HG03139 (cell line): ENCODE results near the gene IFRD1.

Experiments
- ATAC-seq: cut with Tn5 transposase; IDR thresholded peaks from one replicate; pipeline ENCODE4 v1.9.1; 2021; ENCODE audit not compliant: unreplicated experiment

The IFRD1 gene, protein sequence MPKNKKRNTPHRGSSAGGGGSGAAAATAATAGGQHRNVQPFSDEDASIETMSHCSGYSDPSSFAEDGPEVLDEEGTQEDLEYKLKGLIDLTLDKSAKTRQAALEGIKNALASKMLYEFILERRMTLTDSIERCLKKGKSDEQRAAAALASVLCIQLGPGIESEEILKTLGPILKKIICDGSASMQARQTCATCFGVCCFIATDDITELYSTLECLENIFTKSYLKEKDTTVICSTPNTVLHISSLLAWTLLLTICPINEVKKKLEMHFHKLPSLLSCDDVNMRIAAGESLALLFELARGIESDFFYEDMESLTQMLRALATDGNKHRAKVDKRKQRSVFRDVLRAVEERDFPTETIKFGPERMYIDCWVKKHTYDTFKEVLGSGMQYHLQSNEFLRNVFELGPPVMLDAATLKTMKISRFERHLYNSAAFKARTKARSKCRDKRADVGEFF

GRCh38 chr7:112449902-112450806 is at the start of gene IFRD1:
TSS of gene IFRD1 (plus strand) at chr7:112450460. CDS start at chr7:112450689, 229 bp downstream.
- ATAC-seq = peak; percentile 75

DNA sequence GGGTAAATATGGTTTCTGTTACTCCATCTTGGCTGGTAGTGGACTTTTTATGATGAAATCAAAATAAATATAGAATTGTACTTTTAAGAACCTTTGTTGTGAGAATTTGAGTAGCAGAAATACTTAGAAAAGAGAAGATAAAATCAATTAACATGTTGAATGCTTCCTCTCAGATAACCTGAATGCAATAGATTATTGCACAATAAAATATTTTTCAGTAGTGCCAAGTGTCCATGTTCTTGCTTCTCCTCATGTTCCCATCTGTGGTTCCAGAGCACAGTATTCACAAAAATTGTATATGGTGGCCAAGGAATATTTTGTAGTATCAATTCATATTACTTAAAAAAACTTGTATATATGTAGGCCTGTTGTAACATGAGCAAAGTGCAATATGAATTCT is 45.9 kb upstream of the IFRD1 start:
- ATAC-seq = no peak

DNA sequence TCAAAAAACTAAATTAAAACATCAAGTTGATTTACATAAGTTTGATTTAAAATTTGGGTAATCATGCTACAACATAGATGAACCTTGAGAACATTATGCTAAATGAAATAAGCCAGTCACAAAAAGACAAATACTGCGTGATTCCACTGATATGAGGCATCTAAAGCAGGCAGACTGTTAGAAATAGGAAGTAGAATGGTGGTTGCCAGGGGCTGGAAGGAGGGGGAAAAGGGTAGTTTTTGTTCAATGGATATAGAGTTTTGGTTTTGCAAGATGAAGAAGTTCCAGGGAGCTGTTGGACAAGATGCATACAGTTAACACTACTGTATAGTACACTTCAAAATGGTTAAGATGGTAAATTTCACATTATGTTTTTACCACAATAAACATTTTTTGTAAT is 45.0 kb upstream of the IFRD1 start:
- no peak for ATAC-seq

DNA sequence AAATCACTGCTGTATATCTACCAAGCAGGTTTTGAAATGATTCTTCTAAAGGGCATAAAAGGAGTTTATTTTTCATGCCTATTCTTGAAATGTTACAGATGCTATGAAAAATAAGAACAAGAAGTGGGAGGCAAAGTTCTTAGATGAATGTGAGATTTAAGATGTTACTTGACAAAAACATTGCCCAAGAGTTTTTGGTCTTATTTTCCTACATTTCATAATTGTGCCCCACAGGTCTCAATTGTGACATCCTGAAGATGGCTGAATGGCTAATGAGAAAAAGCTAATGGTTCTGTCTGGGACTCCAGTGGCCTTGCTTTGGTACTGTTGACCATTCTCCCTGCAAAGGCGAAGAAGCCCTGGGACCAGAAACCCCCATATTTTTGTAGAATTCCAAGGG is 43.0 kb upstream of the IFRD1 start:
- ATAC-seq = no peak

DNA sequence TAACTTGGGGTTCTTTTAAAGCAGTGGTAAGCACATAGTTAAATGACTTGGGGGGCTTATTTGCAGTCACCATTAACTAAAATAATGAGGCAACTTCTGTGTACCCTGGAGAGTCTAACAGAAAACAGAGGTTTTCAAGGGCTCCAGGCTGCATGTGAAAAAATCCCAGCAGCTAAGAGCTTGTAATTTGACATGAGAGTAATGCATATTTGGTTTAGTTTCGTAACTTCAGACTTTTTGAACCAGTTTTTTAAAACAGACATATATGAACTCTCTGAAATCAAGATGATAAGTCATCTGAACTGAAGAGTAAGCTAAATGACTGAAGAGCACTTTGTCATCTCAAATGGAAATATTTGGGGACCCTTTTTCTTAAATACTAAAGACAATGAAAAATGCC is 40.2 kb upstream of the IFRD1 start:
- ATAC-seq = no peak

DNA sequence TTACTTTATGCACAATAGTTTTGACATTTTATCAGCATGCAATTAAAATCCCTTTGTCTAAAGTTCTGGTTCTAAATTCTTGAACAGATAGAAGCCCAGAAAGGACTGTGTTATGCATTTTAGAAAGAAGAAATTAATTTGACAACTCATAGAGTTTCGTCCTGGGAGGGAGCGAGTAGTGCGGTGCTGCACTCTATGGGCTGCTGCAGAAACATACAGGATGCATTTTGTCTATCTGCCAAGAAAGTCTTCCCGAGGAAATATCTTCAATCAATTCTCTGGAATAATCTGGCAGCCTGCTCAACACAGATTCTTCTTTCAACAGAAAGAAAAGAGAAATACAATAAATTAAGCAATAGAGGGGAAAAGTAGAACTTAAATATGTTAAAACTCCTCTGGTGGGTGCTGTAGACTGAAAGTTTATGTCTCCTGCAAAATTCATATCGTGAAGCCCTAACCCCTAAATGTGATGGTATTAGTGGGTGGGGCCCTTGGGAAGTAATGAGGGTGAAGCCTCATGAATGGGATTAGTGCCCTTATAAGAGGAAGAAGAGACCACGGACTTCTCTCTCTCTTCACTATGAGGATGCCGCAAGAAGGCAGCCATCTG is 39.0 kb upstream of the IFRD1 start:
- no peak for ATAC-seq

- ATAC-seq = no peak
Observed at GRCh38 chr7:112414855-112415490, 35.3 kb upstream of the IFRD1 start.

DNA sequence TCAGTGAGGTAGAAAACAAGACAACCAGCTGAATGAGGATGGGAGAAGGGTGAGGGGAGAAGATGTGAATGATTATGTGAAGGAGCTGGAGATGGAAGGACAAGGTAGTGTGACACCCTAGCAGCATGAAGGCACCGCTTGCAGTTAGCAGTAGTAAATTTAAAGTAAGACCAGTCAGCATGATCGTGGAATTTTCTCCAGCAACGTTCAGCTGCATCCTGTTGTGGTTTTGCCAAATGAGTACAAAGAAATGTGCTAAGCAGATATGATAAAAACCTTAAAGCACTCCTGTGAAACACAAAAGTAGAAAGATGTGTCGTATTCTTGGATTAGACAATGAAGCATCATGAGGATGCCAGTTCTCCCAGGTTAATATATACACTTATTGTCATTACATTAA is 34.1 kb upstream of the IFRD1 start:
- no peak for ATAC-seq

- no peak for ATAC-seq
Observed at GRCh38 chr7:112419543-112420130, 30.6 kb upstream of the IFRD1 start.

DNA sequence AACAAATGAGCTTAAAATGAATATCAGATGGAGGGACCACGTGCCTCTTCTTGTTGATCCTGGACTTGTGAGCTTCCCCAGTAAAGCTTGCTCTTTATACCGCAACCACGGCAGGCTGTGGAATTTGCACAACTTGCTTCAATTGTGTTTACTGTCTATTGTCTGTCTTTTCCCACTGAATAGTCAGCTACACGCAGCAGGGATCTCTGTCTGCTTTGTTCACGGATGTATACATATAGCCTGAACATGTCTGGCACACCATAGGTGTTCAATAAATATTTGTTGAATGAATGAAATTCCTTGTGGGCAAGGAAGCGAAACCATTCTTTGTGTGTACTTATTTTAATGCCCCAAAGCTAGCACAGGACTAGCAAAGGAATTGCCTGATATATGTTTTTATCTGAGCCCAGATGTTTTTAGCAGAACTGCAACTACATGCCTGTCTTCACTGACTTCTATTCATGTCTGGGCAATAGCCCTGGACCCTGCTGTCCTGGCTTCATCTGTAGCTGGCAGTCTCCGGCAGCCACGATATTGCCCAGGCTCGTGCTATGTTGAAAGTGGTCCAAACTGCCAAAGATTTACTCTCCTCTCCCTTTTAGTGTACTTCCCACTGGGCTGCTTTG is 29.9 kb upstream of the IFRD1 start:
- no peak for ATAC-seq

- no peak for ATAC-seq
Observed at GRCh38 chr7:112421666-112422486, 28.4 kb upstream of the IFRD1 start.

GRCh38 chr7:112422842-112423496 is 27.3 kb upstream of the IFRD1 start:
- peak; percentile 57 for ATAC-seq

DNA sequence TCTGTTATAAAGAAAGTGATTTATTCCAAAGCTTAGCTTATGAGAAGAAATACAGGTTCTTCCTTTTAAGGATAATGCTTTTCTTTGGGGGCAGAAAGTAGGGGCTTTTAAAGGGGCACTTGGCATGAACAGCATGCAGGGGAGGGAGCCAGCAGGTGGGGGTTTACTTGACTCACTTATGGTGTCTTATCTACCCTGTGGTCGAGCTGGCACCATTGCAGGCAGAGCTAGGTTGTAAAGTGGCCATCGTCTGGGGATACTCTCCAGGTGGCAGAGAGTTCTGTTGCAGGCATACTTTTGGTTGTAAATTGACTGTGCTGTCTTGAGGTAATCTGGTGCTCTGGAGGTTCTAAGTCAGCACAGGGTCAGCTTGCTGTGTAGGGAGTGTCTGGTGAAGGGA is 26.3 kb upstream of the IFRD1 start:
- no peak for ATAC-seq

GRCh38 chr7:112427984-112428383 is 22.3 kb upstream of the IFRD1 start:
- ATAC-seq = no peak

- no peak for ATAC-seq
Observed at GRCh38 chr7:112428715-112429114, 21.5 kb upstream of the IFRD1 start.

DNA sequence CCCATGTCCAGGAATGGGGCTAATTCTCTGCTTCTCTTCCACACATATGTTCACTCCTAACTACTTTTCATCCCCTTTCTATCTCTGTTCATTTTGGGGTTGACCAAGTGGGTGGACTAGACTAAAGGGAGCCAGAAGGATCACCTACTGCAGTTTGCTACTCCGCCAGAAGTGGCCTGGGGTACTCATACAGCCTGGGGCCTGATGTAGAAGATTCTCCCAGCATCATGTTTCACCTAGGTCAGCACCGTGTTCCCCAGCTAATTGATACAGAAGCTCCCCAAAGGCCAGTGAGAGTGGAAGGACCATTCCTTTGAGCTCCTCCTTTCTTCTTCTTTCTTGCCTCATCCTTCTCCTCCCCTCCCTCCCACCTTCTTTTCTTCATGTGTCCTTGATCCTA is 19.6 kb upstream of the IFRD1 start:
- no peak for ATAC-seq

DNA sequence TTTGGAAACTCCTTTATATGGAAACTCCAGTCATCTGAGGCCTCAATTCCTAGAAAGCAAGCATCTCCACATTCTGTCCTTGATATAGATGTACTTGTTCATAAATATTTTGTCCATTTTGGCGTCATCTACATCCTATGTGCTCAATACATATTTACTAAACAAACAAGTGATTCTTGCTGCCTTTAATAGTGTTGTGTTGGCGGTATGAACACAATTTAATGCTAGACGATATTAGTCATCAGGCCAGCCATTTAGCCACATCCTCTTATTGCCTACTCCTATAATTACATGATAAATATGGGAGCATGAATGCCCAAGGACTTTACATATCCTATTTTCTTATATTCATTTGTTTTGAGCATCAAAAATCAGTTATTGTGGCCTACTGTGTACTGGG is 18.5 kb upstream of the IFRD1 start:
- ATAC-seq = no peak

- no peak for ATAC-seq
Observed at GRCh38 chr7:112433289-112433688, 17.0 kb upstream of the IFRD1 start.

GRCh38 chr7:112437072-112437471 is 13.2 kb upstream of the IFRD1 start:
- no peak for ATAC-seq
